HCT116 (cell line): ENCODE results near the gene POLR3H. TPM values are rescaled to one million over a fixed set of nuclear protein-coding genes. Genes with fewer than 3 reads are reported as not detected.
A peak's percentile ranks its signal among the peaks of the same experiment; 100 is the strongest.

ENCODE experiments used
- ATAC-seq: fragments of 200-7000 bp; cut with Tn5 transposase; 2 replicates; pipeline ENCODE4 v1.9.1; 2020; ENCODE audit warnings: mild to moderate bottlenecking, moderate library complexity
- BruUV-seq: library from RNA; stranded (reverse); fragments of 400-500 nt; replicated peaks from 2 replicates; lab custom pipeline; 2021; lab: Mats Ljungman, UMichigan
- CTCF ChIA-PET: fragments of 300-600 bp; sonication (Branson Sonifier 250); formaldehyde crosslinking; loops from one replicate; lab custom pipeline; 2021; ENCODE audit warnings: antibody characterized with exemption; lab: Charles Lee
- POLR2A ChIA-PET: fragments of 300-600, 350-600 bp; sonication (Branson Sonifier 250); formaldehyde crosslinking; loops from one replicate; lab custom pipeline; 2021; ENCODE audit warnings: antibody characterized with exemption; lab: Charles Lee
- RAD21 ChIA-PET, 2 experiments: fragments of 300-600 bp; sonication (Branson Sonifier 250); formaldehyde crosslinking; loops; one replicate each; lab custom pipeline; 2023; ENCODE audit warnings: low total read pairs in 2 of 2; ENCODE audit not compliant: uncharacterized antibody in 2 of 2, unreplicated experiment in 2 of 2, low non-redundant PET in 1 of 2; lab: Charles Lee
- DNase-seq: peaks from one replicate; pipeline ENCODE4 v3.0.0-alpha.2; 2010; ENCODE audit warnings: low read depth, low spot score
- H2AFZ ChIP-seq: fragments of 200-600 bp; shearing (Covaris generic), sonication (generic); 2 replicates; pipeline ENCODE4 v1.6.1; 2017; ENCODE audit warnings: low read depth, mixed run types, mixed read lengths, antibody characterized with exemption, low read length; ENCODE audit not compliant: poor library complexity, severe bottlenecking
- H3K27ac ChIP-seq: 2 replicates; pipeline ENCODE4 v1.5.1; 2012; ENCODE audit warnings: low read depth, low read length
- H3K27me3 ChIP-seq: fragments of 200-600 bp; sonication (generic); 2 replicates; pipeline ENCODE4 v1.6.1; 2016; ENCODE audit warnings: mixed run types, low read length, mixed read lengths; ENCODE audit not compliant: insufficient read depth
- H3K36me3 ChIP-seq, 2 experiments: fragments of 200-500 bp in 1 of 2; fragments of 200-600 bp in 1 of 2; sonication (Bioruptor generic) in 1 of 2; sonication (generic) in 1 of 2; 2 replicates each; pipeline versions ENCODE4 v1.5.1 to v1.6.1; 2014 to 2016; ENCODE audit warnings: low read length in 2 of 2, inconsistent platforms in 1 of 2, mixed read lengths in 1 of 2, mixed run types in 1 of 2; ENCODE audit not compliant: insufficient read depth in 2 of 2, control insufficient read depth in 1 of 2
- H3K4me1 ChIP-seq, 2 experiments: fragments of 200-600 bp in 1 of 2; sonication (generic) in 1 of 2; 2 replicates each; pipeline versions ENCODE4 v1.5.1 to v1.6.1; 2012 to 2017; ENCODE audit warnings: low read length in 2 of 2, inconsistent platforms in 1 of 2, mild to moderate bottlenecking in 1 of 2, mixed read lengths in 1 of 2, mixed run types in 1 of 2, moderate library complexity in 1 of 2; ENCODE audit not compliant: insufficient read depth in 2 of 2, control insufficient read depth in 1 of 2
- H3K4me2 ChIP-seq: fragments of 200-600 bp; sonication (generic); 2 replicates; pipeline ENCODE4 v1.6.1; 2017; ENCODE audit warnings: mixed run types, low read length, mixed read lengths
- H3K4me3 ChIP-seq, 2 experiments: fragments of 200-600 bp in 1 of 2; sonication (generic) in 1 of 2; replicated peaks in 1 of 2; 2 replicates each; pipeline ENCODE4 v1.5.1; 2011 to 2016; ENCODE audit warnings: low read length in 2 of 2, control low read depth in 1 of 2, low read depth in 1 of 2, mild to moderate bottlenecking in 1 of 2, mixed read lengths in 1 of 2, mixed run types in 1 of 2
- H3K79me2 ChIP-seq: fragments of 200-600 bp; sonication (generic); 2 replicates; pipeline ENCODE4 v1.6.1; 2017; ENCODE audit warnings: mild to moderate bottlenecking, mixed run types, low read length, moderate library complexity, mixed read lengths; ENCODE audit not compliant: insufficient read depth
- H3K9ac ChIP-seq: fragments of 200-600 bp; sonication (generic); 2 replicates; pipeline ENCODE4 v1.6.1; 2016; ENCODE audit warnings: low read length, mixed read lengths
- H3K9me2 ChIP-seq: fragments of 200-600 bp; sonication (generic), shearing (Covaris generic); 2 replicates; pipeline ENCODE4 v1.6.1; 2017; ENCODE audit warnings: mixed run types, mild to moderate bottlenecking, moderate library complexity; ENCODE audit not compliant: insufficient read depth
- H3K9me3 ChIP-seq, 2 experiments: fragments of 200-500 bp in 1 of 2; fragments of 200-600 bp in 1 of 2; sonication (Bioruptor generic) in 1 of 2; sonication (generic) in 1 of 2; 2 replicates each; pipeline ENCODE4 v1.6.1; 2014 to 2017; ENCODE audit warnings: low read length in 2 of 2, mixed read lengths in 2 of 2, inconsistent platforms in 1 of 2, low read depth in 1 of 2, mild to moderate bottlenecking in 1 of 2, mixed run types in 1 of 2, moderate library complexity in 1 of 2; ENCODE audit not compliant: control insufficient read depth in 1 of 2, insufficient read depth in 1 of 2
- H4K20me1 ChIP-seq: fragments of 200-600 bp; sonication (generic), shearing (Covaris generic); 2 replicates; pipeline ENCODE4 v1.6.1; 2017; ENCODE audit warnings: mixed run types, mild to moderate bottlenecking, moderate library complexity; ENCODE audit not compliant: insufficient read depth
- ATF3 ChIP-seq: IDR thresholded peaks from 2 replicates; pipeline ENCODE4 v1.6.1; 2012
- CEBPB ChIP-seq: IDR thresholded peaks from 2 replicates; pipeline ENCODE4 v1.6.1; 2012; ENCODE audit warnings: low read depth
- CTCF ChIP-seq, 3 experiments: fragments of 200-600 bp in 1 of 3; sonication (generic) in 1 of 3; IDR thresholded peaks in 2 of 3; conservative IDR thresholded peaks in 1 of 3; 2 replicates each; pipeline ENCODE4 v1.5.1; 2012 to 2017; ENCODE audit warnings: low read depth in 2 of 3, low read length in 2 of 3, antibody characterized with exemption in 1 of 3, borderline replicate concordance in 1 of 3, control low read depth in 1 of 3, mild to moderate bottlenecking in 1 of 3, mixed read lengths in 1 of 3, mixed run types in 1 of 3, moderate library complexity in 1 of 3; ENCODE audit not compliant: insufficient read depth in 1 of 3
- EGR1 ChIP-seq: IDR thresholded peaks from 2 replicates; pipeline ENCODE4 v1.6.1; 2012; ENCODE audit warnings: low read depth
- ELF1 ChIP-seq: IDR thresholded peaks from 2 replicates; pipeline ENCODE4 v1.6.1; 2012; ENCODE audit warnings: low read depth, borderline replicate concordance
- EZH2 ChIP-seq: fragments of 200-600 bp; sonication (generic); IDR thresholded peaks from 2 replicates; pipeline ENCODE4 v1.6.1; 2017; ENCODE audit warnings: antibody characterized with exemption, mixed run types
- EZH2phosphoT487 ChIP-seq: fragments of 200-600 bp; IDR thresholded peaks from 2 replicates; pipeline ENCODE4 v1.6.1; 2018; ENCODE audit warnings: antibody characterized with exemption, borderline replicate concordance
- MAX ChIP-seq: IDR thresholded peaks from 2 replicates; pipeline ENCODE4 v1.6.1; 2012
- POLR2A ChIP-seq: IDR thresholded peaks from 2 replicates; pipeline ENCODE4 v1.7.0; 2011; ENCODE audit warnings: borderline replicate concordance; ENCODE audit not compliant: insufficient read depth, insufficient read length; ENCODE audit errors: extremely low read depth
- RAD21 ChIP-seq: IDR thresholded peaks from 2 replicates; pipeline ENCODE4 v1.6.1; 2012; ENCODE audit warnings: low read depth, mild to moderate bottlenecking
- SIN3A ChIP-seq: IDR thresholded peaks from 2 replicates; pipeline ENCODE4 v1.6.1; 2012; ENCODE audit warnings: low read depth
- SRF ChIP-seq: IDR thresholded peaks from 2 replicates; pipeline ENCODE4 v1.6.1; 2012; ENCODE audit warnings: low read depth
- YY1 ChIP-seq: IDR thresholded peaks from 2 replicates; pipeline ENCODE4 v1.6.1; 2011; ENCODE audit warnings: low read length, low read depth, moderate library complexity, mild to moderate bottlenecking; ENCODE audit not compliant: insufficient replicate concordance; ENCODE audit errors: extremely low read depth
- intact Hi-C: fragments of 100-400 bp; cut with micrococcal nuclease; formaldehyde crosslinking; loops from 2 replicates; pipeline ENCODE4 v1.10.0; 2022
- total RNA-seq: library from RNA; stranded (reverse); gene quantifications from one replicate; pipeline ENCODE4 v1.2.1, GENCODE V29; 2021; ENCODE audit not compliant: unreplicated experiment

The POLR3H gene
- total RNA-seq, 1 experiment from 2014 or later = 62.1 TPM

- H3K27ac ChIP-seq = no peak overlapping the region
- RAD21 ChIA-PET = interaction anchor here in 1 of 2 experiments (1.3 kb wide), 1 partner anchor 98 kb away, joined by 4 read pairs; no protein-coding TSS in a partner anchor
- no peak for TF ChIP-seq POLR2A
- peak; percentile 18 to 48 (median 36); a peak in 5 of 6 replicates for TF ChIP-seq CTCF (IDR thresholded peaks at IDR 0.05 in 2 of 3, conservative IDR thresholded peaks at IDR 0.05 in 1 of 3; ENCODE audit: borderline replicate concordance in 1 of 3, insufficient read depth in 1 of 3, low read depth in 2 of 3, low read length in 2 of 3)
- TF ChIP-seq ATF3 = no peak
- no peak for TF ChIP-seq YY1
- peak; percentile 68 for TF ChIP-seq RAD21
- no peaks in the 10 kb centered on the region for H3K4me1 ChIP-seq
- CTCF ChIA-PET = interaction anchor here (0.8 to 2.0 kb wide), 5 partner anchors 26 to 578 kb away, joined by 3 to 24 read pairs (median 6); no protein-coding TSS in a partner anchor
- no peaks in the 10 kb centered on the region for H3K9me3 ChIP-seq
- H3K4me3 ChIP-seq = no peak overlapping the region
- H4K20me1 ChIP-seq = no peaks in the 10 kb centered on the region
- H3K9me2 ChIP-seq = no peaks in the 10 kb centered on the region
- DNase-seq = no peak
- no peak overlapping the region for H3K4me2 ChIP-seq
- POLR2A ChIA-PET = no interaction called here
- no peaks in the 10 kb centered on the region for H3K27me3 ChIP-seq
- no TSS peak for BruUV-seq
- H3K79me2 ChIP-seq = peaks cover 55% of the 10 kb centered on the region
- H2AFZ ChIP-seq = no peak overlapping the region
- ATAC-seq = peak; percentile 94
- H3K36me3 ChIP-seq = peaks cover 3 to 12% of the 10 kb centered on the region in 2 experiments; a peak in 3 of 4 replicates
- intact Hi-C loops = loop anchor here (1.0 kb wide), 1 partner anchor 97 kb away; no protein-coding TSS in a partner anchor
- H3K9ac ChIP-seq = no peak overlapping the region
Observed at GRCh38 chr22:41501209-41501608, 43.1 kb downstream of the POLR3H start.

GRCh38 chr22:41500303-41500702 is 44.0 kb downstream of the POLR3H start:
- no peak overlapping the region for H3K9ac ChIP-seq
- ChIA-PET CTCF (interaction anchor here (1.0 to 1.9 kb wide), 3 partner anchors 27 to 98 kb away, joined by 3 to 24 read pairs (median 7); no protein-coding TSS in a partner anchor), RAD21 (no interaction called here), POLR2A (no interaction called here)
- no peak overlapping the region for H2AFZ ChIP-seq
- H3K36me3 ChIP-seq = peaks cover 3 to 12% of the 10 kb centered on the region in 2 experiments; a peak in 3 of 4 replicates
- intact Hi-C loops = no loop called here
- ATAC-seq (no peak), DNase-seq (no peak)
- no peaks in the 10 kb centered on the region for H3K9me2 ChIP-seq
- peaks cover 63% of the 10 kb centered on the region for H3K79me2 ChIP-seq
- no peaks in the 10 kb centered on the region for H4K20me1 ChIP-seq
- no peaks in the 10 kb centered on the region for H3K4me1 ChIP-seq
- no peak overlapping the region for H3K27ac ChIP-seq
- no peak overlapping the region for H3K4me3 ChIP-seq
- no TSS peak for BruUV-seq
- H3K9me3 ChIP-seq = no peaks in the 10 kb centered on the region
- H3K27me3 ChIP-seq = no peaks in the 10 kb centered on the region
- no peak overlapping the region for H3K4me2 ChIP-seq
- TF ChIP-seq SRF (no peak), EZH2 (no peak), MAX (no peak), CEBPB (no peak), SIN3A (no peak), EZH2phosphoT487 (no peak), EGR1 (no peak), ELF1 (no peak), CTCF (IDR thresholded peaks at IDR 0.05 in 2 of 3, conservative IDR thresholded peaks at IDR 0.05 in 1 of 3; ENCODE audit: borderline replicate concordance in 1 of 3, insufficient read depth in 1 of 3, low read depth in 2 of 3, low read length in 2 of 3) (no peak), ATF3 (no peak), POLR2A (no peak)
